DND-41 (cell line): ENCODE measurements around the gene SCGB3A2.
"Not testable (repeated sequence)": the region's sequence is repeated elsewhere in the genome, so short reads cannot be mapped to it uniquely, and the experiment has no call there.

Source experiments
- ATAC-seq: fragments of 200-7000 bp; cut with Tn5 transposase; 3 replicates; pipeline ENCODE4 v1.9.1; 2021; ENCODE audit warnings: low read depth; ENCODE audit not compliant: insufficient read depth
- DNase-seq: peaks from one replicate; pipeline ENCODE4 v3.0.0-alpha.2; 2020
- H2AFZ ChIP-seq: 2 replicates; pipeline ENCODE4 v1.6.0; 2012; ENCODE audit warnings: low read depth, low read length
- H3K27ac ChIP-seq: 2 replicates; pipeline ENCODE4 v1.5.1; 2012; ENCODE audit warnings: low read length, inconsistent platforms
- H3K27me3 ChIP-seq: fragments of 200-600 bp; sonication (generic); 2 replicates; pipeline ENCODE4 v1.6.0; 2012; ENCODE audit warnings: low read length, mild to moderate bottlenecking, inconsistent platforms; ENCODE audit not compliant: insufficient read depth, poor library complexity
- H3K36me3 ChIP-seq: 2 replicates; pipeline ENCODE4 v1.5.1; 2012; ENCODE audit warnings: low read length, inconsistent platforms; ENCODE audit not compliant: insufficient read depth
- H3K4me1 ChIP-seq: 2 replicates; pipeline ENCODE4 v1.5.1; 2012; ENCODE audit warnings: mild to moderate bottlenecking, low read length; ENCODE audit not compliant: insufficient read depth
- H3K4me2 ChIP-seq: 2 replicates; pipeline ENCODE4 v1.6.0; 2012; ENCODE audit warnings: mild to moderate bottlenecking, moderate library complexity, low read length, inconsistent platforms; ENCODE audit not compliant: insufficient read depth
- H3K4me3 ChIP-seq, 2 experiments: fragments of 200-600 bp in 1 of 2; shearing (Covaris generic) in 1 of 2; 2 replicates each; pipeline ENCODE4 v1.5.1; 2012 to 2016; ENCODE audit warnings: inconsistent platforms in 2 of 2, low read length in 2 of 2, mild to moderate bottlenecking in 2 of 2, low read depth in 1 of 2, moderate library complexity in 1 of 2
- H3K79me2 ChIP-seq: 2 replicates; pipeline ENCODE4 v1.6.0; 2012; ENCODE audit warnings: low read length, inconsistent platforms; ENCODE audit not compliant: insufficient read depth
- H3K9ac ChIP-seq: 2 replicates; pipeline ENCODE4 v1.6.0; 2012; ENCODE audit warnings: low read depth, mild to moderate bottlenecking, inconsistent platforms, low read length, moderate library complexity
- H3K9me3 ChIP-seq: 2 replicates; pipeline ENCODE4 v1.5.1; 2012; ENCODE audit warnings: low read length, moderate library complexity, mild to moderate bottlenecking, inconsistent platforms; ENCODE audit not compliant: insufficient read depth, severe bottlenecking
- H4K20me1 ChIP-seq: 2 replicates; pipeline ENCODE4 v1.6.0; 2012; ENCODE audit warnings: low read length; ENCODE audit not compliant: insufficient read depth
- EZH2 ChIP-seq: IDR thresholded peaks from 3 replicates; pipeline ENCODE4 v1.6.1; 2012; ENCODE audit warnings: borderline replicate concordance, low read depth, mild to moderate bottlenecking, moderate library complexity, low read length, inconsistent platforms; ENCODE audit not compliant: severe bottlenecking
- TF ChIP-seq, protein P1 (sequence below): IDR thresholded peaks from 2 replicates; pipeline ENCODE4 v1.5.1; 2012; ENCODE audit warnings: borderline replicate concordance, low read length, moderate library complexity, mild to moderate bottlenecking; ENCODE audit not compliant: poor library complexity, severe bottlenecking; ENCODE audit errors: extremely low read depth

Gene SCGB3A2

DNA sequence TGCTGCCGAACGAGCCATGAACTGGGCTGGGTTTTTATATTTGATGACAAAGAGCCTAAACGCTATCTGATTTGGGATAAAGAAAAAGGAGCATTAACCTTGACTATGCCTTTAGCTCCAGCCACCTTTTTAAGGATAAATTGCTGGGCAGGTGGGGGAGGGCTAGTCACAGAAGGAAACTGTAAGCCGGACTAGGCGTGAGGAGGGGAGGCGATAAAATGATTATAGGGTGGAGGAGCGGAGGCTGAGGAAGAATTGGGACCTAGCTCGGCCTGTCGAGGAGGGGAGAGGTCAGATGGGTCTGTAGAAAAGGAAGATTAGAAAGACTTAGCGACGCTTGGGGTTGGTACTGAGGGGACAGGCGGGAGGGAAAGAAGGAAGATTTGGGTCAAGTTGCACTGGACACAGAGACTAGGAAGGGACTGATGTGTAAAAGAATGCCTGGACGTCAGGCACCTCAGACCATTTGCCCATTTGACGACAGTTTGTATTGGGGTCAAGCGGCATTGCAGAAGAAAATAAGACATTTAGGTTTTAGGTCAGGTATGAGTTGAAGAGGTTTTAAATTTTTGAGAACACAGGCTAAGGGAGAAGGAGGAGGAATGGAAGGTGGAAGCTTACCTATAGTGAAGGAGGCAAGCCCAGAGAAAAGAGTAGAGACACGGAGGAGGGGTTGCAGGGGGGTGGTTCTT, 5.6 kb upstream of the SCGB3A2 start:
- H3K27ac ChIP-seq, H3K9ac ChIP-seq, H4K20me1 ChIP-seq, H3K4me3 ChIP-seq, H3K36me3 ChIP-seq, H3K79me2 ChIP-seq, DNase-seq, H3K4me2 ChIP-seq, ATAC-seq, H3K27me3 ChIP-seq, H3K9me3 ChIP-seq, H3K4me1 ChIP-seq, H2AFZ ChIP-seq: not testable (repeated sequence)

DNA sequence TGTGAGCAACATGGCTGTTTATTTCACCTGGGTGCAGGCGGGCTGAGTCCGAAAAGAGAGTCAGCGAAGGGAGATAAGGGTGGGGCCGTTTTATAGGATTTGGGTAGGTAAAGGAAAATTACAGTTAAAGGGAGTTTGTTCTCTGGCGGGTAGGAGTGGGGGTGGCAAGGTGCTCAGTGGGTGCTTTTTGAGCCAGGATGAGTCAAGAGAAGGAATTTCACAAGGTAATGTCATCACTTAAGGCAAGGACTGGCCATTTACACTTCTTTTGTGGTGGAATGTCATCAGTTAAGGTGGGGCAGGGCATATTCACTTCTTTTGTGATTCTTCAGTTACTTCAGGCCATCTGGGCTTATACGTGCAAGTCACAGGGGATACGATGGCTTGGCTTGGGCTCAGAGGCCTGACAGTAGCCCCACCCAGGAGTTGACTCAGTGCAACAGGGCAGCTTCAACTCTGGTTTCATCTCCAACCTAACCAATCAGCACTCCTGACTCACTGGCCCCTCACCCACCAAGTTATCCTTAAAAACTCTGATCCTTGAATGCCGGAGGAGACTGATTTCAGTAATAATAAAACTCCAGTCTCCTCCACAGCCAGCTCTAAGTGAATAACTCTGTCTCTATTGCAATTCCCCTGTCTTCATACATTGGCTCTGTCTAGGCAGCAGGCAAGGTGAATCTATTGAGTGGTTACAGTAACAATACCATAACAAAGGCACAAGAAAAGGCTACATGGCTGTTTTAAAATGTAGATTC, 4.2 kb upstream of the SCGB3A2 start:
- H3K4me1 ChIP-seq, ATAC-seq, H3K27me3 ChIP-seq, H2AFZ ChIP-seq, DNase-seq, H3K27ac ChIP-seq, H3K4me2 ChIP-seq, H3K9ac ChIP-seq, H3K36me3 ChIP-seq, H3K9me3 ChIP-seq, H4K20me1 ChIP-seq, H3K79me2 ChIP-seq, H3K4me3 ChIP-seq: not testable (repeated sequence)

DNA sequence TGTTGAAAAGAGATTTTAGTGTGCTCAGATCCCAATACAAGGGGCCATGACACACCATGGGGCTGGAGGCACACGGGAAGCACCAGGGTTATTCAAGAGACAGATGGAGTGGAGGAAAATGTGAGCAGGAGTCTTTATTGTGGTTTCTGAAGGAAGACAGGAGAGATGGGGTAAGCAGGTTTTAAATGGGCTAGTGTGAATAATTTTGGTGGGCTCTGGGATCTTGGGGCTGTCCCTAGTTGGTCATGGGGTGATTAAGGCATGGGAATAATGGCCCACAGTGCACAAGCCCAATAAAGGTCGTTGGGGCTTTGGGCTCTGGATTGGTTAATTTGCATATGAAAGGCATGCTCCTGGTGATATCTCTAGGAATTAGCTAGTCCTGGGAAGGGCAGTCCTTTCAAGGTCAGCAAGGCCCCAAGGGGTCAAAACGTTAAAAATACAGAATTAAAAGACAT, 3.6 kb upstream of the SCGB3A2 start:
- Histone ChIP-seq H3K9me3 (no peaks in the 10 kb centered on the region), H3K4me3 (no peak overlapping the region), H3K79me2 (no peaks in the 10 kb centered on the region), H3K36me3 (no peaks in the 10 kb centered on the region), H3K27ac (no peak overlapping the region), H3K9ac (no peak overlapping the region), H4K20me1 (no peaks in the 10 kb centered on the region), H3K4me2 (no peak overlapping the region), H3K27me3 (no peaks in the 10 kb centered on the region), H2AFZ (no peak overlapping the region), H3K4me1 (no peaks in the 10 kb centered on the region)
- no peak for DNase-seq
- no peak for ATAC-seq
- TF ChIP-seq, protein P1, sequence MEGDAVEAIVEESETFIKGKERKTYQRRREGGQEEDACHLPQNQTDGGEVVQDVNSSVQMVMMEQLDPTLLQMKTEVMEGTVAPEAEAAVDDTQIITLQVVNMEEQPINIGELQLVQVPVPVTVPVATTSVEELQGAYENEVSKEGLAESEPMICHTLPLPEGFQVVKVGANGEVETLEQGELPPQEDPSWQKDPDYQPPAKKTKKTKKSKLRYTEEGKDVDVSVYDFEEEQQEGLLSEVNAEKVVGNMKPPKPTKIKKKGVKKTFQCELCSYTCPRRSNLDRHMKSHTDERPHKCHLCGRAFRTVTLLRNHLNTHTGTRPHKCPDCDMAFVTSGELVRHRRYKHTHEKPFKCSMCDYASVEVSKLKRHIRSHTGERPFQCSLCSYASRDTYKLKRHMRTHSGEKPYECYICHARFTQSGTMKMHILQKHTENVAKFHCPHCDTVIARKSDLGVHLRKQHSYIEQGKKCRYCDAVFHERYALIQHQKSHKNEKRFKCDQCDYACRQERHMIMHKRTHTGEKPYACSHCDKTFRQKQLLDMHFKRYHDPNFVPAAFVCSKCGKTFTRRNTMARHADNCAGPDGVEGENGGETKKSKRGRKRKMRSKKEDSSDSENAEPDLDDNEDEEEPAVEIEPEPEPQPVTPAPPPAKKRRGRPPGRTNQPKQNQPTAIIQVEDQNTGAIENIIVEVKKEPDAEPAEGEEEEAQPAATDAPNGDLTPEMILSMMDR = no peak
- TF ChIP-seq EZH2 = no peak

DNA sequence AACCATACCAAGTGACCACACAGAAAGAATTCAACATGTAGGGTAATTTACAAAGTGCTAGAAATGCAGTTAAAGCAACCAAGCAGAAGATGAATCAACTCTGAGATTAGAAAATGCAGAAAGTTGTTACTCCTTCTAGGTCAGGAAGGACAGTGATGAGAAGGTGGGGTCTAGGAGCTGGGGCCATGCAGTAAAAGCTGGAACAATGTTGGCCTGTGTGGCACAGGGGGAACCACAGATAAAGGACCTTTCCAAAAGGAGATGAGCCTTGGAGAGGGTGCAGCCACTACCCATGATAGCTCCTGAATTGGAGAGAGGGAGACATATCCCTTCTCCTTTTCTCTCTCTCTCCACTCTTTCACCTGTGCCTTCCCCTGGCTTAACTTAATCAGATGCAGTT, 2.4 kb upstream of the SCGB3A2 start:
- H3K27me3 ChIP-seq = peaks cover 3% of the 10 kb centered on the region
- no peak overlapping the region for H3K4me2 ChIP-seq
- no peak overlapping the region for H3K27ac ChIP-seq
- no peak overlapping the region for H3K9ac ChIP-seq
- no peaks in the 10 kb centered on the region for H3K4me1 ChIP-seq
- H3K4me3 ChIP-seq = no peak overlapping the region
- DNase-seq = no peak
- H3K36me3 ChIP-seq = no peaks in the 10 kb centered on the region
- no peak overlapping the region for H2AFZ ChIP-seq
- H3K9me3 ChIP-seq = no peaks in the 10 kb centered on the region
- no peaks in the 10 kb centered on the region for H4K20me1 ChIP-seq
- no peak for ATAC-seq
- no peak for TF ChIP-seq EZH2
- TF ChIP-seq, protein P1 = no peak
- H3K79me2 ChIP-seq = no peaks in the 10 kb centered on the region
